ENCODE data around the gene ZNF678.
"Not testable (repeated sequence)": the region's sequence is repeated elsewhere in the genome, so short reads cannot be mapped to it uniquely, and the experiment has no call there.

Gene ZNF678

GRCh38 chr1:227551881-227552280, 11.5 kb upstream of the ZNF678 start:
- not testable (repeated sequence) for DNase-seq (ENCODE audit: low read depth)

- no peak for DNase-seq (ENCODE audit: low read depth)
These were observed 7.1 kb upstream of the ZNF678 start for GRCh38 chr1:227556288-227556687.

- no peak for DNase-seq (ENCODE audit: low read depth)
These were observed 5.2 kb upstream of the ZNF678 start for GRCh38 chr1:227557962-227558725.

- no peak for DNase-seq (ENCODE audit: low read depth)
These were observed 4.6 kb upstream of the ZNF678 start for GRCh38 chr1:227558732-227559262.

- DNase-seq (ENCODE audit: low read depth) = no peak
These were observed 3.9 kb upstream of the ZNF678 start for GRCh38 chr1:227559499-227559898.

- no peak for DNase-seq (ENCODE audit: low read depth)
These were observed 3.4 kb upstream of the ZNF678 start for GRCh38 chr1:227559926-227560325.

GRCh38 chr1:227560393-227561173, 2.8 kb upstream of the ZNF678 start:
- DNase-seq (ENCODE audit: low read depth) = no peak

- DNase-seq (ENCODE audit: low read depth) = no peak
These were observed 2.0 kb upstream of the ZNF678 start for GRCh38 chr1:227561241-227561907.

GRCh38 chr1:227562037-227562436, 1.3 kb upstream of the ZNF678 start:
- DNase-seq (ENCODE audit: low read depth) = no peak

- DNase-seq (ENCODE audit: low read depth) = no peak
These were observed 428 bp upstream of the ZNF678 start for GRCh38 chr1:227562933-227563323.

- no peak for DNase-seq (ENCODE audit: low read depth)
These were observed 3.9 kb downstream of the ZNF678 start for GRCh38 chr1:227567256-227567655.

GRCh38 chr1:227568593-227568992, 5.2 kb downstream of the ZNF678 start:
- DNase-seq (ENCODE audit: low read depth) = no peak

- DNase-seq (ENCODE audit: low read depth) = no peak
These were observed 9.4 kb downstream of the ZNF678 start for GRCh38 chr1:227572752-227573151.

GRCh38 chr1:227574926-227575325, 11.6 kb downstream of the ZNF678 start:
- no peak for DNase-seq (ENCODE audit: low read depth)

- DNase-seq (ENCODE audit: low read depth) = no peak
These were observed 12.8 kb downstream of the ZNF678 start for GRCh38 chr1:227576189-227576588.

- DNase-seq (ENCODE audit: low read depth) = no peak
These were observed 14.1 kb downstream of the ZNF678 start for GRCh38 chr1:227577500-227577899.

GRCh38 chr1:227583354-227583753, 20.0 kb downstream of the ZNF678 start:
- DNase-seq (ENCODE audit: low read depth) = no peak

- DNase-seq (ENCODE audit: low read depth) = no peak
These were observed 23.4 kb downstream of the ZNF678 start for GRCh38 chr1:227586733-227587132.

GRCh38 chr1:227587968-227588367, 24.6 kb downstream of the ZNF678 start:
- no peak for DNase-seq (ENCODE audit: low read depth)

GRCh38 chr1:227588769-227589168, 25.4 kb downstream of the ZNF678 start:
- DNase-seq (ENCODE audit: low read depth) = not testable (repeated sequence)

GRCh38 chr1:227589777-227590176, 26.4 kb downstream of the ZNF678 start:
- DNase-seq (ENCODE audit: low read depth) = not testable (repeated sequence)

GRCh38 chr1:227596222-227596621, 32.9 kb downstream of the ZNF678 start:
- DNase-seq (ENCODE audit: low read depth) = not testable (repeated sequence)

- DNase-seq (ENCODE audit: low read depth) = no peak
These were observed 40.0 kb downstream of the ZNF678 start for GRCh38 chr1:227603327-227603726.
